Fibroblast of the aortic adventitia (primary cell): ENCODE measurements around the gene CDH13. TPM values are rescaled to one million over a fixed set of nuclear protein-coding genes. Genes with fewer than 3 reads are reported as not detected.

Source experiments
- DNase-seq: peaks from one replicate; pipeline ENCODE4 v3.0.0-alpha.2; 2010; ENCODE audit warnings: low read depth
- H3K4me3 ChIP-seq: 2 replicates; pipeline ENCODE4 v1.5.1; 2011; ENCODE audit warnings: low read depth, mild to moderate bottlenecking, control low read depth, low read length, moderate library complexity
- CTCF ChIP-seq: IDR thresholded peaks from 2 replicates; pipeline ENCODE4 v1.5.1; 2011; ENCODE audit warnings: mild to moderate bottlenecking, low read length, control low read depth, inconsistent platforms; ENCODE audit not compliant: insufficient read depth
- total RNA-seq: library from RNA; depleted of rRNA; stranded (reverse); fragments of >200 nt; gene quantifications from 2 replicates; pipeline ENCODE4 v1.2.3, GENCODE V29; 2012; ENCODE audit warnings: low replicate concordance

CDH13 gene
- total RNA-seq, 1 donor, result 55.7 TPM

- no peak for DNase-seq
- H3K4me3 ChIP-seq, result no peak overlapping the region
- TF ChIP-seq CTCF, result no peak
Observed at GRCh38 chr16:82947698-82948097, 320.9 kb downstream of the CDH13 start.

GRCh38 chr16:82949016-82949415 lies 322.2 kb downstream of the CDH13 start:
- no peak for TF ChIP-seq CTCF
- DNase-seq, result no peak
- H3K4me3 ChIP-seq, result no peak overlapping the region

GRCh38 chr16:82953517-82953916 lies 326.7 kb downstream of the CDH13 start:
- no peak for TF ChIP-seq CTCF
- no peak overlapping the region for H3K4me3 ChIP-seq
- no peak for DNase-seq

- no peak for TF ChIP-seq CTCF
- peak; percentile 60 for DNase-seq
- no peak overlapping the region for H3K4me3 ChIP-seq
Observed at GRCh38 chr16:82954224-82954929, 327.6 kb downstream of the CDH13 start.

GRCh38 chr16:82955741-82956348 lies 329.1 kb downstream of the CDH13 start:
- TF ChIP-seq CTCF, result no peak
- no peak overlapping the region for H3K4me3 ChIP-seq
- no peak for DNase-seq

GRCh38 chr16:82957212-82957611 lies 330.4 kb downstream of the CDH13 start:
- TF ChIP-seq CTCF, result no peak
- no peak overlapping the region for H3K4me3 ChIP-seq
- DNase-seq, result no peak
